ENCODE data around the gene TMX1. TPM values are rescaled to one million over a fixed set of nuclear protein-coding genes. Genes with fewer than 3 reads are reported as not detected.

The TMX1 gene
- total RNA-seq, 1 donor, result 55.4 TPM

GRCh38 chr14:51282517-51282916, 42.5 kb downstream of the TMX1 start:
- Histone ChIP-seq H4K20me1 (ENCODE audit: insufficient read depth, low read length) (no peaks in the 10 kb centered on the region), H3K27ac (ENCODE audit: low read depth, low read length) (no peak overlapping the region), H3K4me1 (ENCODE audit: insufficient read depth, low read length) (peaks cover 15% of the 10 kb centered on the region), H3K4me3 (ENCODE audit: insufficient read depth, low read length) (no peak overlapping the region), H3K36me3 (ENCODE audit: insufficient read depth, low read length) (no peaks in the 10 kb centered on the region), H3K4me2 (ENCODE audit: insufficient read depth, low read length) (no peak overlapping the region), H3K27me3 (ENCODE audit: insufficient read depth, low read length) (no peaks in the 10 kb centered on the region), H3K9me3 (ENCODE audit: low read depth, low read length) (no peaks in the 10 kb centered on the region), H3K79me2 (ENCODE audit: insufficient read depth, low read length) (no peaks in the 10 kb centered on the region), H2AFZ (ENCODE audit: low read length) (no peak overlapping the region)
- DNase-seq (ENCODE audit: insufficient read length, low spot score, missing footprints), result no peak
- no peak for TF ChIP-seq CTCF (IDR thresholded peaks at IDR 0.05; ENCODE audit: extremely low read depth, low read depth, low read length)

- peak; percentile 89 for TF ChIP-seq CTCF (IDR thresholded peaks at IDR 0.05; ENCODE audit: extremely low read depth, low read depth, low read length)
- Histone ChIP-seq H3K36me3 (ENCODE audit: insufficient read depth, low read length) (no peaks in the 10 kb centered on the region), H3K4me3 (ENCODE audit: insufficient read depth, low read length) (no peak overlapping the region), H4K20me1 (ENCODE audit: insufficient read depth, low read length) (no peaks in the 10 kb centered on the region), H3K4me2 (ENCODE audit: insufficient read depth, low read length) (no peak overlapping the region), H3K9me3 (ENCODE audit: low read depth, low read length) (no peaks in the 10 kb centered on the region), H3K27ac (ENCODE audit: low read depth, low read length) (peak overlapping the region; percentile 46), H3K27me3 (ENCODE audit: insufficient read depth, low read length) (no peaks in the 10 kb centered on the region), H3K79me2 (ENCODE audit: insufficient read depth, low read length) (no peaks in the 10 kb centered on the region), H2AFZ (ENCODE audit: low read length) (no peak overlapping the region), H3K4me1 (ENCODE audit: insufficient read depth, low read length) (peaks cover 12% of the 10 kb centered on the region)
- peak; percentile 83 for DNase-seq (ENCODE audit: insufficient read length, low spot score, missing footprints)
Observed at GRCh38 chr14:51283402-51284085, 43.5 kb downstream of the TMX1 start.

GRCh38 chr14:51284241-51284640, 44.2 kb downstream of the TMX1 start:
- peak overlapping the region; percentile 46 for H3K27ac ChIP-seq (ENCODE audit: low read depth, low read length)

More at GRCh38 chr14:51284241-51284640, 44.2 kb downstream of the TMX1 start:
- DNase-seq (ENCODE audit: insufficient read length, low spot score, missing footprints), result no peak
- Histone ChIP-seq H3K4me3 (ENCODE audit: insufficient read depth, low read length) (no peak overlapping the region), H3K27me3 (ENCODE audit: insufficient read depth, low read length) (no peaks in the 10 kb centered on the region), H3K4me1 (ENCODE audit: insufficient read depth, low read length) (peaks cover 12% of the 10 kb centered on the region), H3K79me2 (ENCODE audit: insufficient read depth, low read length) (no peaks in the 10 kb centered on the region), H3K36me3 (ENCODE audit: insufficient read depth, low read length) (no peaks in the 10 kb centered on the region), H2AFZ (ENCODE audit: low read length) (no peak overlapping the region), H4K20me1 (ENCODE audit: insufficient read depth, low read length) (no peaks in the 10 kb centered on the region), H3K4me2 (ENCODE audit: insufficient read depth, low read length) (no peak overlapping the region), H3K9me3 (ENCODE audit: low read depth, low read length) (no peaks in the 10 kb centered on the region)
- TF ChIP-seq CTCF (IDR thresholded peaks at IDR 0.05; ENCODE audit: extremely low read depth, low read depth, low read length), result no peak

Data from osteoblast (primary cell).